GM19328 (cell line): Measurements from ENCODE around the gene EIF4H.
"Not testable (repeated sequence)": the region's sequence is repeated elsewhere in the genome, so short reads cannot be mapped to it uniquely, and the experiment has no call there.

ENCODE experiments used
- ATAC-seq: cut with Tn5 transposase; IDR thresholded peaks from one replicate; pipeline ENCODE4 v1.9.1; 2021; ENCODE audit warnings: mild to moderate bottlenecking, moderate library complexity; ENCODE audit not compliant: unreplicated experiment

The EIF4H gene

DNA sequence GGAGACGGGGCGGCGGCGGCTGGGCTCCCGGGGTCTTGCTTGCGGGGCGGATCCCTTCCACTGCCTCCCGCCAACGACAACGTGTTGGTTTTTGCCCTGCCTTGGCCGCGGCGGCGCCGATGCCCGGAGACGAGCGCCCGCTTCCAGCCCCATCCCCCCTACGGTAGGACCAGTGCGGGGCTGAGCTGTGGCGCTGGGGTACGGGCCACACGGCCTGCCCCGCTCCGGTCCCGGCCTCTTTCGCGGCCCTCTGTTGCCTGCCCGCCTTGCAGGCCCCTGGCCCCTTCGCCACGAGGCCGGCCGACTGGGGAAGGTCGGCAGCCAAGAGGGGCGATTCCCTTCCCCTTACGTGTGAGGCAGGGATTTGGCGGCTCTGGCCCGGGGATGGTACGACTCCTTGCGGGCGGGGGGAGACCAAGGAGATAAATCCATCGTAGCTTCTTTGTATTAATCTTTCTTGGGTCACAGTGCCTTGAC lies 488 bp downstream of the EIF4H start:
- ATAC-seq: peak; percentile 15

- no peak for ATAC-seq
Measured at GRCh38 chr7:74175340-74175739, 1.2 kb downstream of the EIF4H start.

GRCh38 chr7:74176555-74176954 lies 2.4 kb downstream of the EIF4H start:
- no peak for ATAC-seq

DNA sequence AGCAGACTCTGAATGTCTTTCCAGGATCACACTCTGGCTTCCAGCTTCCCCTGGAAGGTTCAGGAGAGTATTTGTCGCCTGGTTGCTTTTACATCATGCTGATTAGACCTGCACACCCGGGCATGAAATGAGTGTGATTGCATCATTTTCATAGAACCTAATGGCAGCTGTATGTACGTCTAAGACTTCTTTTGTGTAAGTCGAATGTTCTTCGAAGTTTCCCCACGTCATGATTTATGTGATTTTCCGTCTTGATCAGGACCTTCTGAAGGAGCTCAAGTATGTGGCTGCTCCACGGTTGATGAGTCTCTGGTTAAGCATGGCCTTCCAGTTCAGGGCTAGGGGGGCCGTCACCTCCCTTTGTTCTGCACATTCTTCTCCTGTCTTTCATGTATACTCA lies 4.5 kb downstream of the EIF4H start:
- ATAC-seq: no peak

DNA sequence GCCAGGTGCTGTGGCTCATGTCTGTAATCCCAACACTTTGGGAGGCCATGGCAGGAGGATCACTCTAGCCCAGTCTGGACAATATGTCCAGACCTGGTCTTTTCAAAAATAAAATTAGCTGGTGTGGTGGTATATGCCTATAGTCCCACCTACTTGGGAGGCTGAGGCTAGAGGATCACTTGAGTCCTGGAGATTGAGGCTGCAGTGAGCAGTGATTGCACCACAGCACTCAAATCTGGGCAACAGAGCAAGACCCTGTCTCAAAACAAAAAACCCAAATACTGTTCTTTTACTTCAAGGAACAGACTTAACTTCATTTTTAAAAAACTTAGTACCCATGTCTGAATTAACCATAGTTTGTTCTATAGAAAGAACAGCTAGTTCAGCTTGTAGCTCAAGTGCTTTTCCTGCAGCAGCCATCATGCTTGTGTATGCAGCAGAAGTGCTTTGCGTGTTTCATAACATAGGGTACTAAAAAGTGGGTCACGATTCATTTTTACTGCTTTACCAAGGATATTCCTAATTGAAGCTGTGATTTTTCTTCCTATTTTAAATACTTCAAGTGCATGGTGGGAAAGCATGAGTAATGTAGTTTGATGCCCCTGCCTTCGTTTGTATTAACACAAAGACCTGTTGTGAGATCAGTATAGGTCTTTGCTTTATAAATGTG lies 5.9 kb downstream of the EIF4H start:
- no peak for ATAC-seq

DNA sequence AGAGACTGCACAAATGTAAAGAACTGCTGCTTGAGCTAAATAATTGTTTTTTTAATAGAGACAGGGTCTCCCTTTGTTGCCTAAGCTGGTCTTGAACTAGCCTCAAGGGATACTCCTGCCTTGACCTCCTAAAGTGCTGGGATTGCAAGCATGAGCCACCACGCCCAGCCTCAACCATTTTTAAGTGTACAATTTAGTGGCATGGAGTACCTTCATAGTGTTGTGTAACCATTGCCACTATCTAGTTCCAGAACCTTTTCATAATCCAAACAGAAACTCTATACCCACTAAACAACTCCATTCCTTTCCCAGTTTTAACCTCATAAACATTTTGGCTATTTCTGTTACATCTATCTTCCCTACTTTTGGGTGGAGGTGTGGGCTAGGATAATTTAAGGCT lies 6.7 kb downstream of the EIF4H start:
- no peak for ATAC-seq

DNA sequence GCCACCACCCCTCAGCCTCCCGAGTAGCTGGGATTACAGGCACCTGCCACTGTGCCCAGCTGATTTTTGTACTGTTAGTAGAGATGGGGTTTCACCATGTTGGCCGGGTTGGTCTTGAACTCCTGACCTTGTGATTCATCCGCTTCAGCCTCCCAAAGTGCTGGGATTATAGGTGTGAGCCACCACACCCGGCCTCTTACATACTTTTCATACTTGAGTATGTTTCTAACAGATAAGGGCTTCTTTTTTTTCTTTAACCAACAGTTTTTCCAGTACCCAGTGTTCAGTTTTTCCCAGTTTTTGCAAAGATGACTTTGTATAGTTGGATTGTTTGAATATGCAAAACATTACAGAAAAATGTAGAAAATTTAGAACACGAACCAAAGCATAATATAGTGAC lies 7.7 kb downstream of the EIF4H start:
- no peak for ATAC-seq

DNA sequence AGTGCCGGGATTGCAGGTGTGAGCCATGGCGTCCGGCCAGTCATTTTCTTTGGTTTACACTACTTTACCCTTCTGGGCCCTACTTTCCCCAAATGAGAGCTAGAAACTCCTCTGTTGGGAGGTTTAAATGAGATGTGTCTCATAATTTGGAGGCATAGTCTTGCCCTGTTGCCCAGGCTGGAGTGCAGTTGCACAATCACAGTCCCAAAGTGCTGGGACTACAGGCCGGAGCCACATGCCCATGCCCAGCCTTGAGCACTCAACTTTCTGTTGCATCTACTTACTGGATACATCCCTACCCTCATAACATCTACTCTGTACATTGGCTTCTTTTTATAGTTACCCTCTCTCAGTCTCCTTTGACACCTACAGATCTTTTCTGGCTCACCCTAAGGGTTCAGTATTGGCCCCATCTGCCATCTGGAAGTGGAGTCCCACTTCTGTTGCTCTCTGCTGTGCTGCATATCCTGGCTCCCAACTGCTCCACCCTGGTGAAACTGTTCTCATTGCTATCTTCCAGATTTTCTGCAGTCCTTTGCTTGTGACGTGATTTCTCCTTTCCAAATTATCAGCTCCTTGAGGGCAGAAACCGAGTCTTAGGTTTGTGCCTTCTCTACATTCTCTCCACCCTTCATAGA lies 8.4 kb downstream of the EIF4H start:
- no peak for ATAC-seq

- ATAC-seq: no peak
Measured at GRCh38 chr7:74183142-74183541, 9.0 kb downstream of the EIF4H start.

DNA sequence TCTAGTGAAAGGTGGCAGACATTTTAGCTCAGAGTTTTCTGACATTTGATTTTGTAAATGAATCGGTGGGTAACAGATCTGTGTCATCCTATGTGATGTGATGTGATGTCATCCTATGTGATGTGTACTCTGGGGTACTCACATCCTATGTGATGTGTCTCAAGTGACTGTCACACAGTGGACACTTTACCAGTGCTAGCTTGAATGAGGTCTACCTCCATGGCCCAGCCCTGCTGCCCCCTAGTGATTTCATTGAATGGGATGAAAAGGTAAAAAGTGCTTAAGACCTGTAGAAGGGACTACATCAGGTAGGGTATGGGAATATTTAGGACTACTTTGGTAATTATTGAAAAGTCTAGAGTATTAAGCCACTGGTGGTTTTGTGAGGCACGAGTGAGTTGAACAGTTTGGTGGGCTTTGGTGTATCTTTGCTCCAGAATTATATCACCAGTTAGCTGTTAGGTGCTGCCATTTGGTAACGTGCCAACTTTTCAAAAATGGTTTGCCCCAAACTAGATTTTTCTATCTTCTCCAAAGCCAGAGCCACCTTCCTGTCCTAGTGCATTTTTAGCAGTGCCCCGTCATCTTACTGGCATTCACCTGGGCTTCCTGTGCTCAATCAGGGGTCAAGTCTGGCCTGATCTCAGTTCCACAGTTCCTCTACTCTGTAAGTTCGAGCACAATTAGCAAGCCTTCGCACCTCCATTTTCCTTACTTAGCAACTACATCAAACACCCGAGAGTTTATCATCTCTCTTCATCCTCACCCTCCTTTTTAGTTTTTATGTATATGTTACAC lies 9.7 kb downstream of the EIF4H start:
- ATAC-seq: no peak

GRCh38 chr7:74185016-74185415 lies 10.9 kb downstream of the EIF4H start:
- ATAC-seq: no peak

DNA sequence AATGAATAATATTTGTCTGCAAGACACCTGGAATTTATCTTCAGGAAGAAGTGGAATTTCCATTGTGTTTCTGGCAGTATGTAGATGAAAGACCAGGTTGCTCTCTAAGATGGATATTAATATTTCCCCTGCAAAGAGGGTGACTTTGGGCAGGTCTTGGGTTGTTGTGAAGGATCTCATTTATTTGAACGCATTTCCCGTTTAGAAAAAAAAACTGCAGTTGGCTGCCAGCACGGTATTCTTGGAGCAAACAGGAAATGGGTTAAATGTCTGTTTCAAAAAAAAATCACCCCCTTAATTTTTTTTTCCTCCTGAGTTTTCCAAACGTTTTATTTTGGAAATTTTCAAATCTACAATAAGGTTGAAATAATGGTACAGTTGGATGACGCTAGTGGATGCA lies 11.5 kb downstream of the EIF4H start:
- ATAC-seq: no peak

- ATAC-seq: no peak
Measured at GRCh38 chr7:74187915-74188675, 13.9 kb downstream of the EIF4H start.

- no peak for ATAC-seq
Measured at GRCh38 chr7:74190259-74190658, 16.1 kb downstream of the EIF4H start.

- no peak for ATAC-seq
Measured at GRCh38 chr7:74191231-74191630, 17.1 kb downstream of the EIF4H start.

- ATAC-seq: no peak
Measured at GRCh38 chr7:74193054-74193453, 18.9 kb downstream of the EIF4H start.

- no peak for ATAC-seq
Measured at GRCh38 chr7:74193913-74194312, 19.8 kb downstream of the EIF4H start.

GRCh38 chr7:74194686-74195085 lies 20.5 kb downstream of the EIF4H start:
- no peak for ATAC-seq

GRCh38 chr7:74195139-74195860 lies 21.1 kb downstream of the EIF4H start:
- ATAC-seq: not testable (repeated sequence)

- ATAC-seq: not testable (repeated sequence)
Measured at GRCh38 chr7:74195968-74196654, 22.0 kb downstream of the EIF4H start.
